Choroid plexus epithelial cell (primary cell): ENCODE data around the gene SRRM3.

ENCODE experiments used
- DNase-seq: peaks from one replicate; pipeline ENCODE4 v3.0.0-alpha.2; 2010; ENCODE audit warnings: low read depth
- H3K4me3 ChIP-seq: 2 replicates; pipeline ENCODE4 v1.5.1; 2011; ENCODE audit warnings: low read depth, mild to moderate bottlenecking, control low read depth, low read length, moderate library complexity
- TF ChIP-seq, protein P1 (sequence below): conservative IDR thresholded peaks from 2 replicates; pipeline ENCODE4 v1.5.1; 2011; ENCODE audit warnings: low read depth, mild to moderate bottlenecking, control low read depth, inconsistent platforms, low read length, moderate library complexity

SRRM3 gene

DNA sequence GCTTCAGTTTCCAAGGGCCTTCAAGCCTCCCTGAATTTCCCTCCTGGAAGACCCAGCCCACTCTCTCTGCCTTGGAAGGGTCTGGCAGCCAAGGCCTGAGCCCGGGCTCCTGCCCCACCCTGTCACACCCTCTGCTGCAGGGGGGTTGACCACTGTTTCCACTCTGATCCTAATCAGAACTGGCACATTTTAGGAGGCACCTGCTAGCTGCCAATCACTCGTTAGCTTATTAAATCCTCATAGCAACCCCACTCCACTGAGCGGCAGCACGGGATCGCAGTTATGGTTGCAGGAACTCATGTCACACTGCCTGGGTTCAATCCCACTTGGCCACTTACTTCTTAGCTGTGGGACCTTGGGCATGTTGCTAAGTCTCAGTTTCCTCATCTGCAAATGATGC lies 113.7 kb downstream of the SRRM3 start:
- TF ChIP-seq, protein P1, sequence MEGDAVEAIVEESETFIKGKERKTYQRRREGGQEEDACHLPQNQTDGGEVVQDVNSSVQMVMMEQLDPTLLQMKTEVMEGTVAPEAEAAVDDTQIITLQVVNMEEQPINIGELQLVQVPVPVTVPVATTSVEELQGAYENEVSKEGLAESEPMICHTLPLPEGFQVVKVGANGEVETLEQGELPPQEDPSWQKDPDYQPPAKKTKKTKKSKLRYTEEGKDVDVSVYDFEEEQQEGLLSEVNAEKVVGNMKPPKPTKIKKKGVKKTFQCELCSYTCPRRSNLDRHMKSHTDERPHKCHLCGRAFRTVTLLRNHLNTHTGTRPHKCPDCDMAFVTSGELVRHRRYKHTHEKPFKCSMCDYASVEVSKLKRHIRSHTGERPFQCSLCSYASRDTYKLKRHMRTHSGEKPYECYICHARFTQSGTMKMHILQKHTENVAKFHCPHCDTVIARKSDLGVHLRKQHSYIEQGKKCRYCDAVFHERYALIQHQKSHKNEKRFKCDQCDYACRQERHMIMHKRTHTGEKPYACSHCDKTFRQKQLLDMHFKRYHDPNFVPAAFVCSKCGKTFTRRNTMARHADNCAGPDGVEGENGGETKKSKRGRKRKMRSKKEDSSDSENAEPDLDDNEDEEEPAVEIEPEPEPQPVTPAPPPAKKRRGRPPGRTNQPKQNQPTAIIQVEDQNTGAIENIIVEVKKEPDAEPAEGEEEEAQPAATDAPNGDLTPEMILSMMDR, result no peak
- no peak overlapping the region for H3K4me3 ChIP-seq
- DNase-seq, result no peak

DNA sequence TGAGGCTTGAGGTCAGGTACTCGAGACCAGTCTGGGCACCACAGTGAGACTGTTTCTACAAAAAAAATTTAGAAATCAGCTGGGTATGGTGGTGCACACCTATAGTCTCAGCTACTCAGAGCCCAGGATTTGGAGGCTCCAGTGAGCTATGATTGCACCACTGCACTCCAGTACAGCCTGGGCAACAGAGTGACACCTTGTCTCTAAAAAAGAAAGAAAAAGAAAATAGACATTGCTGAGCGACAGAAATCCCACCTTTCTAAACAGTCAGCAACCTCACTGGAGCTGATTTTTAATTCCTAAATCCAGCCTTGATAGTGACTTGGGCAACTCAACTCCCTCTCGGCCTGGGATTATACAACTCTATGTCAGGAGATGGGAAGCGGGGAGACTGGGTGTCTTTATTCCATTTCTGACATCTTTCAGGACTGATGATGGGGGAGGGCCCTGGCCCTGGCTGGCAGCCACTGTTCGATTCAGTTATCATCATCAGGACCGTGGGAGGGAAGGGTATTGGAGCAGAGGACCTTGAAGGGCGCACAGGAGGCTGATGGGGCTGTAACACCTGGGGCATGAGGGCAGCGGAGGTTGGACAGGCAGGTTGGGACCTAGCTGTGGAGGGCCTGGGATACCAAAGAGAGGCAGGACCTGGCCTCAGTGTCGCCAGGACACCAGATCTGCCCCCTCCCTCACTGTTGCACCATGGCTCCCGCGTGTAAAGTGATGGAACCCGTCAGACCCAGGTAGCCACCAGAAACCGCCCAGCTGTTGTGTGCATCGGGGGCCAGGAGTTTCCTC lies 115.5 kb downstream of the SRRM3 start:
- TF ChIP-seq, protein P1, result no peak
- peak overlapping the region; percentile 80 for H3K4me3 ChIP-seq

DNA sequence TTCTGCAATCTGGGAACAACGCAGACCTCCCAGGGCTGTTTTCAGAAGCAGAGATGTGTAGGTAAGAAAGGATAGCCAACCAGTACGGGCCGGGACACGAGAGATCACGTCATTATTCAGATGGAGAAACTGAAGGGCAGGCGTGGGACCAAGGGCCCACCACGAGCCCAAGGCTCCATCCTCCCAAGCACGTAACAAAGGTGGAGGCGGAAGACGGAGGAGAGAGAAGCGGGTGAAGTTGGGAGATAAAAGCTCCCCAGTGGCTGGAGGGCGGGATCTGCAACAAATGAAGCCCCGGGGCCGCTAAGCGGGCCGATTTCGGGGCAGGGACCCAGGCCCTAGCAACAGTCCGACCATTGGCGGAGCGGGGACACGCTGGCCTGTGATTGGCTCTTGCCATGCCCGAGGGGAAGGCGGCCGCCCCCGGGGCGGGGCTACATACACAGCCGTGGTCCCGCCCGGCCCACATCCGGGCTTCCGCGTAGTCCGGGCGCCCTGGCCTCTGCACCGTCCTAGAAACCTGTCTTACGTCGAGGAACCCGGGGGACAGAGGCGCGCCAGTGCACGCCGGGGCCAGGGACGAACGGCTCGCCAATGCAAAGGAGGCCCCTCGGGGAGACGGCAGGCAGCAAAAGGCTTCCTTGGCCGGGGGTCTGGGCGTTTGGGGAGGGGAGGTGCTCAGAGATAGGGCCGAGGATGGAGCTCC lies 116.2 kb downstream of the SRRM3 start:
- TF ChIP-seq, protein P1, result no peak
- peak; percentile 98 for DNase-seq

More for the DNA sequence above, 115.5 kb downstream of the SRRM3 start:
- no peak for DNase-seq

DNA sequence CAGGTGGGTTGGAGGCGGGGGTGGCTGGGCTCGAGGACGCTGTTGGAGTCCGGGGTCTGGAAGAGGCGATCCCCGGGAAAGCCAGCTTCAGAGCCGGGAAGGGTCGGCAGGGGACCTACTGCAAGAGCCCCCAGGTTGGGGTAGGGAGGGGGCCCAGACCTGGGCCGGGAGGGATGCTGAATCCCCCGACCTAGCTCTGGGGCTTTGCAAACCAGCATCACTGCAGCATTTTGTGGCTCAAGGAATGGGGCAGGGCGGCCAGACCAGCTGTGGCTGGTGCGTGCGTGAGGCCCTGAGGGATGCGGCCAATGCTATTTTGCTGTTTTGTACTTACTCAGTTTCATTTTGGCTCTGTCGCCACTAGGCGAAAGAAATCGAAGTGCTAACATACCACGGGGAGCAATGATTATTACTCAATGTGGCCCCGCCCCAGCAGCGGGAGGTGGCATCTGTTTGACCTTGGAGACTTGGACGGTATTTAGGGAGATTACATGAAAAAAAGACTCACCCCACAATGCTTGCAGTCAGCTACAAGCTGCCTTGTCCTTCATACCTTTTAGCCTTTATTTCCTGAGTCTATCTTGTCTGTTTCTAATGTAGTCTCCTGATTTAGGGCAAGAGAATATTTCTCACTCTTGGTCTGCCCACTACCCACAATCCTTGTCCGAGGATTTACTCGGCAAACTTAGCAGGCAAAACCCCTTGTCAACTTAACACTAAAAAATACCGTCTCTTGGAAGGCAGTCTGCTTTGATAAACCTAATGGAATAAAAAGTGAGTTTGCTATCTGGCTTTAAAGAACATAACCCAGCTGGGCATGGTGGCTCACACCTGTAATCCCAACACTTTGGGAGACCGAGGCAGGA lies 117.0 kb downstream of the SRRM3 start:
- DNase-seq, result peak; percentile 96
- TF ChIP-seq, protein P1, result peak; percentile 49
- peak overlapping the region; percentile 80 for H3K4me3 ChIP-seq

More for the DNA sequence above, 116.2 kb downstream of the SRRM3 start:
- H3K4me3 ChIP-seq, result peak overlapping the region; percentile 80

DNA sequence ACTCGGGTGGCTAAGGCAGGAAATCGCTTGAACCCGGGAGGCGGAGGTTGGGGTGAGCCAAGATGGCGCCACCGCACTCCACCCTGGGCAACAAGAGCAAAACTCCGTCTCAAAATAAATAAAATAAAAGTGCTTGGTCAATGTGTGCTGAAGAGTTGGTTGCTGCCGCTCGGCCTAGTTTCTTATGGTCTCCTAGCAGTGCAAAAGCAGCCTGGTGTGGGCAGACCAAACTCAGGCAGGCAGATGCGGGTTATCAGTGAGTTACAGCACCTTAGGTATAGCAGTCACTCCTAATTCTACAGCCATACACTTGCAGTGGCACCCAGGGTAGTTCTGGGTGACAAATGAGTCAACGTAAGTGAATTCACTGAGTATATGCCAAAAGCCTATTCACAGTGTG lies 123.4 kb downstream of the SRRM3 start:
- DNase-seq, result no peak
- TF ChIP-seq, protein P1, result no peak
- no peak overlapping the region for H3K4me3 ChIP-seq

DNA sequence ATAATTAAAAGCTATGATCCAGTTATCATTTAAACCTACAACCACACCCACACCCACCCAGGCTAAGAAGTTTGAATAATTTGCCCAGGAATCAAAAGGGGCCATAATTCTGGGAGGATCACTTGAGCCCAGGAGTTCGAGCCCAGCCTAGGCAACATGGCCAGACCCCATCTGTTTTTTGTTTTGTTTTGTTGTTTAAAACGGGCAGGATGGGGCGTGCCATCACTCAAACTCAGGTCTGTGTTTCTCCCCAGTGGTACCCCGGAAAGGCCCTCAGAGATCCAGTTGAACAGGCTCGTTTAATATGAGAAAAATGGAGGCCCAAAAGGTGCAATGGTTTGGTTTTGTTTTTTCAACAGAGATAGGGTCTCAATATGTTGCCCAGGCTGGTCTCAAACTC lies 124.1 kb downstream of the SRRM3 start:
- TF ChIP-seq, protein P1, result no peak
- DNase-seq, result no peak
- no peak overlapping the region for H3K4me3 ChIP-seq
